Activated CD4-positive, alpha-beta T cell treated with anti-CD3 and anti-CD28 coated beads, Interleukin-2, Interleukin-6, amounts not matched to agents 100 ng/mL and 50 ng/mL, durations not matched to agents 16 hours and 8 hours (primary cell): ENCODE results near the gene APOL1.
"Not testable (repeated sequence)": the region's sequence is repeated elsewhere in the genome, so short reads cannot be mapped to it uniquely, and the experiment has no call there.

Experiments used
- DNase-seq: peaks from one replicate; pipeline ENCODE4 v3.0.0-alpha.2; 2020

APOL1 gene

DNA sequence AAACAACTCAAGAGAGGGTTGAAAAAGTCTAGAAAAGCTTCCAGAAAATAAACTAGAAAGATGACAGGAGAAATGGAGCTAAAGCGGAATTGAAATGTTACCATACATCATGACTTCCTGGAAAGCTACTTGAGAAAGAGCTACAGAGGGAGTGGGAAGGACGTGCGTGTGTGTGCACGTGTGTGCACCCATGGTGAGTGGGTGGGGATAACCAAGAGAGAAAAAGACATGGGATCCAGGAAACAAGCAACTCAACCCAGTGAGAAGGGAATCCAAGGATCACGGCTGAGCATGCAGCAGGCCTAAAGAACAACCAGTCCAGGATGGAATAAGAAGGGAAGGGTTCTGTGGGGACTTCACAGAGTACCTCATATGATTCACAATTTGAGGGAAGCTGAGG, 21.6 kb downstream of the APOL1 start:
- no peak for DNase-seq

DNA sequence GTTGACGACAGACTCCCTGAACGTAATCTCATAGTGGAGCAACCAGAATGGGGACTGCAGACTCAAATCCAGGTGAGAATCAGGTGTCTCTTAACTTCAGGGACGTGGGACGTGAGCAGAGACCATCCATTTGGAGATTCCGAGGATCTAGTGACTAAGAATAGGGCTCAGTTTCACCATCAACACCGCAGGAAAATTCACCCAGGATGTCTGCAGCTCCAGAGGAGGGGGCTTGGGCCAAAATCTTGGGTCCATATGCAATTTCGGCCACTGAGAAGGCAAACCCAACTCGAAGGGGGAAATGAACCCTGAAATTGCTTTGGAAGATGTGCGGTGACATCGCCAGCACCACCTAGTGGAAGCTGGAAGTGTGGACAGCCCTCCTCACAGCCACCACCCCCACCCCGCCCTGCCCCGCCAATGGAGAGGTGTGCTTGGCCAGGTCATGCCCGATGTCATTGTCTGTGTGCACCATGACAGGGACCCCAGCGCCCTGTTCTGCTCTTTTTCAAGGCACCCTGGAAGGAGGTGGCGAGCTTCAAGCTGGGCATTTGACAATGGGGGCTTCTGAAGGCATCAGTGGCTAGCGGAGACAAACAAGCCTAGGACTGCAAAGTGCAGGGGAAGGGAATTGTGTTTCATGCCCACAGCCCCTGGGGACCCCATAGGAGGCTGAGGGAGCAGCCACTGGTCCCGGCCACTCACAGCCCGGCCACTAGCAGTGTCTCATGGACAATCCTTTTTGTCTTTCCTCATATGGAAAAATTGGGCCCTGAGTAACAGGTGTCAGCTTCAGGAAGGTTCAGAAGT, 24.8 kb downstream of the APOL1 start:
- peak; percentile 77 for DNase-seq

DNA sequence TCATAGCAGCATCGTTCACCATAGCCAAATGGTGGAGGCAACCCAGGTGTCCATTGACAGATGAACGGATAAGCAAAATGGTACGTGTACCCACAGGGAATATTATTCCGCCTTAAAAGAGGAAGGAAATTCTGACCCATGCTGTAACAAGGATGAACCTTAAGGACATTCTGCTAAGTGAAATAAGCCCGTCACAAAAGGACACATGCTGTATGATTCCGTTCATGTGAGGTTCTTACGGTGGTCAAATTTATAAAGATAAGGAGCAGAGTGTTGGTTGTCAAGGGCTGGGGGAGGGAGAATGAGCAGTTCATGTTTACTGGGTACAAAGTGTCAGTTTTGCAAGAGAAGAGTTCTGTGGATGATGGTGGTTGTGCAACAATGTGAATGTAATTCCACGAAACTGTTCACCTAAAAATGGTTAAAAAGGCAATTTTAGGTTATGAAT, 26.3 kb downstream of the APOL1 start:
- DNase-seq, result no peak

DNA sequence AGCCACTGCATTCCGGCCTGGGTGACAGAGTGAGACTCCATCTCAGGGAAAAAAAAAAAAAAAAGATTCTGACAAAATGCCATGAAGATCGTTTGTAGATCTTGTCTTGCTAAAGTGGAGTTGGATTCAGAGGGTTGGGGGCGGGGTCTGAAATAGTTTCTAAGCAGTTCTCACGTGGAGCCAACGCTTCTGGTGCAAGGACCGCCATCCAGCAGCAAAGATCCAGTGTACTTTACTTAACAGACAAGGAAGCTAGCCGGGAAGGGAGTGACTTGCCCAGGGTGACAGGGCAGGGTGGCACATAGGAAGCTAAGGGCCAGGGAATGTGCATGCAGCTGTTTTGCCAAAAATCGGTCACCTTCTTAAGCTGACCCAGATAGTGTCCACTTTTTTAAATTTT, 27.4 kb downstream of the APOL1 start:
- no peak for DNase-seq

DNA sequence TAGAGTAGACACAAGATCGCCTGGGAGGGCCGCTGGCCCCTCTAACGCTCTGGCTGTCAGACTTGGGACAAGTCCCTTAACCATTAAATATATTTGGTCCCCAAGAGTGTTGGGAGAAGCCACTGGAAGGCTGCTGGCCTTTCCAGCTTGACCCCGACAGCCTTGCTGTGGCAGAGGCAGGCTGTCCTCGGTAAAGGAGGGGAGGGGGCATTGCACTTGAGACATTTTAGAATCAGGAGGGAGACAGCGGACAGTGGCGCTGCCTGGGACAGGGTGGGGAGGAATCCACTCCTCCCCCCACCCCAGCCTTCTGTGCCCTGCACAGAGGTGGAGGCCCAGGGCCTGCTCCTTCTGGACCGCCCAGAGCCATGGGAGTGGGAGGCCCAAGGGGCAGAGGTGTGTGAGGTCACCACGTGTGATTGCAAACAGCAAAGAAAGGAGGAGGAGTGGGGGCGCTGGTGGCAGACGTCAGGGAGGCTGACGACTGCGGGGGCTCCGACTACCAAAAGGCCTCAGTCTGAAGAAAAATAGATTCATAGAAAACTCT, 28.9 kb downstream of the APOL1 start:
- no peak for DNase-seq

DNA sequence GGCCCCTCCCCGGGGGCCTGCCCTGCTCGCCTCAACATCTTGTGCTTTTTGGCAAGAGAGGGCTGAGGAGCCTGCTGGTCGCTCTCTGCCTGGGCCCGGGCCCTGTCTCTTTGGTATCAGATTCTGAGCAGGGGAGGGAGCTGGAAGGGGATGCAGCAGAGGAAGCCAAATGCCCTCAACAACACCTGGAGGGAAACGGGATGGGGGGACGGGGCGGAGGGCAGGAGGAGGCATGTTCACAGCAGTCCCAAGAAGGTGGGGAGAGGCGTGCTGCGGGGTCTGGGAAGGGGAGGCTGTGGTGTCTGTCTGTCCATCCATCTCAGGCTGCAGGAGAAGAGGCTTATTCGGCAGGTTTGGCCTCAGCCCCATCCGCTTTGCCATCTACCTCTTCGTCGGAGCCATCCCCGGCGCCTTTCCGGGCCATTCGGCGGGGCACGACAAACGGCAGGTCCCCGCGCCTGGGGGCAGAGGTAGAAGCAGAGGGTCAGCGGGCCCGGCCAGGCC, 29.4 kb downstream of the APOL1 start:
- no peak for DNase-seq

DNA sequence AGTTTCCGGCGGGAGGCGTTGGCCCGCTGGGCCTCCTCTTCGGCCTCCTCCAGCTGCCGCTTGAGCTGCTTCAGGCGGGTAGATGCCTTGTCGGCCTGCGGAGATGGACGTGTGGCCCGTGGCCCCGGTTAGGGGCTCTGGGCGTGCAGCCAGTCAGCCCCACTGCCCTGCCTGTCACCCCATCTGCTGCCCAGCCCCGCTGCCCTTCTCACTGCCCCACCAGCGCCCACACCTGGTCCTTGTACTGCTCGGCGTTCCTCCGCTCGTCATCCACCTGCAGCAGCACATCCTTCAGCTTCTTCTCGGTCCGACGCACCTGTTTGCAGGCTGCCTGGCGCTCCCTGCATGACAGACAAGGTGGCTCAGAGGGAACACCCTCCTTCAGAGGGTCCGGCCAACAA, 31.2 kb downstream of the APOL1 start:
- DNase-seq, result no peak

DNA sequence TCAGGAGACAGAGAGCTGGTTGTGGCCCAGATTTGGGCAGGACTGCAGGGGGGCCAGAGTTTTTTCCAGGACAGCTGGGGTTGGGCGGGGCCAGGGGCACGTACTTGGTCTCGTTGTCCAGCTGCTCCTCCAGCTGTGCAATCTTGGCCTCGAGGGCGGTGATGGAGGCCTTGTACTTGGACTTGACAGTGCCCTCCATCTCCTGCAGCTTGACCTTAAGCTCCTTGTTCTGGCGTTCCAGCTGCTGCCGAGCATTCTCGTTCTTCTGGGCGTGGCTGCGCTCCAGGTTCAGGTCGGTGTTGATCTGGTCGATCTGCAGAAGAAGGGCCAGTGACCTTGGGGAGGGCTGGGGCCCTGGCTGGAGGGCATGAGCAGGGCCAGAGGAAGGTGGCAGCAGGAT, 32.1 kb downstream of the APOL1 start:
- DNase-seq, result no peak

DNA sequence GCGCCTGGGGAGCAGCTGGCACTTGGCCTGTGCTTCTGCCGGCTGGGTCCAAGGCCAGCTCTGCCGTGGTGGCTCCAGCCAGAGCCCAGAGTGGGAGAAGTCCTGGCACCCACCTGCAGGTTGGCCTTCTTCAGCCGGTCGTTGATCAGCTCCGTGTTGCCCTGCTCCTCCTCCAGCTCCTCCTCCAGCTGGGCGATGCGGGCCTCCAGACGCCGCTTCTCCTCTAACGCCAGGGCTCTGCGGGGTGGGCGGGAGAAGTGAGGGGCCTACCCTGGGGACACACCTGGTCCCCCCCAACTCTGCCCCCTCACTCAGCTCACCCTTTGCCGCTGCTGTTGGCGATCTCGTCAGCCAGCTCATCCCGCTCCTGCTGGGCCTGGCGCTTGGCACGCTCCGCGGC, 32.6 kb downstream of the APOL1 start:
- DNase-seq, result no peak

DNA sequence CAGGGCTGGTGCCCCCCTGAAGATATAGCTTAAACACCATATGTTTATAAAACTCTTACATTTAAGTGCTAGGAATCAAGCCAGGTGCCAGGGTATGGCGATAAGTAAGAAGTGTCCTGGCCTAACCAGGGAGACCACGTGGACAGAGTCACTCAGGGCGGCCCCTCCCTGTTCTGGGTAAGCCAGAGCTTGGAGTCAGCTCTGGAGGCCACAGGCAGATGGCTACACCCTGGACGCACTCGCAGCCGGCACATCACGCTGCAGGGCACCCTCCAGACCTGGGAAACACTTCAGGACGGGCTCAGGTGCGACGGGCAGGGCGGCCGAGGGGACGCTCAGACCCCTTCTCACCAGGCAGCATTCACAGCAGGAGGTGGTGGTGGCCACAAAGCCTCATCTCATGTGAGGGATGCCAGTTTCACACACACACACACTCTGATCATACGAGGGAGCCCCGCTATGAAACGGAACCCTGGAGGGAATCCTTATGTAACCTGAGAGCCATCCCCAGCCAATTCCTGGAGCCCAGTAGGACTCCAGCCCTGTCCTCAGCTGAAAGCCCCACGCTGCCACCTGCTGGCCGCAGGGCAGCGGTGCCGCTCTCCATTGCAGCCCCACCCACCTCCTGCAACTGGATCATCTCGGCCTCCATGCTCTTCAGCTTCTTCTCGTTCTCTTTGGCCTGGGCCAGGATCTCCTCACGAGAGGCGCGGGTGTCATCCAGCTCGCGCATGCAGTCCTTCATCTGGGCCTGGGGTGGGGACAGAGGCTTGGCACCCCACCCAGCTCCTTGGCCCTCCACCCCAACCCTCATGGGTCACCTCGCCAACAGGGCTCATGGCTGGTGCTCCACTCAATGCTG, 33.4 kb downstream of the APOL1 start:
- peak; percentile 79 for DNase-seq

DNA sequence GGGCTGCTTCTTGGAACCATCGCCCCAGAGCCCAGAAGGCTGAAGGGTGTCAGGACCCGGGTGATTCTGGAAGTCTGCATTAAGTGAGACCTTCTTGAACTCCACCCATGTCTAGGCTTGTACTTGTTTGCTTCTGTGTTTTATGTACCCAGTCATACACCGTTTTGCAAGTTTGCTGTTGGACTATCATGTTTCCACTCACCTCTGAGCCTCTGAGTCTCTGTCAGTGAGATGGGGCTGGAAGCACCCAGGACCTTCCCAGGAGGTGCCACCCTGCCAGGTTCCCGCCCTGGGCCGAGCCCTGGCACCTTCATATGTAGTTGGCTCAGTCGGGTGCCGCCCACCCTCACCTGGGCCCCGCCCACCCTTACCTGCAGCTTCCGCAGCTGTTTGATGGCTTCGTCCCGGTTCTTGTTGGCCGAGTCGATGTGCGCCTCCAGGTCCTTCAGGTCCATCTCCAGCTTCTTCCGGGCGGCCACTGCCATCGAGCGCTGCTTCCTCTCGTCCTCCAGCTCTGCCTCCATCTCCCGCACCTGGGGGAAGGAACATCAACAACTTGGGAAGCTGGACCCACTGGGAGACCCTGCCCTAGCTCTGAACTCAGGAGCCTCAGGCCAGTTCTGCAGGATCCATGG, 35.1 kb downstream of the APOL1 start:
- DNase-seq, result no peak

DNA sequence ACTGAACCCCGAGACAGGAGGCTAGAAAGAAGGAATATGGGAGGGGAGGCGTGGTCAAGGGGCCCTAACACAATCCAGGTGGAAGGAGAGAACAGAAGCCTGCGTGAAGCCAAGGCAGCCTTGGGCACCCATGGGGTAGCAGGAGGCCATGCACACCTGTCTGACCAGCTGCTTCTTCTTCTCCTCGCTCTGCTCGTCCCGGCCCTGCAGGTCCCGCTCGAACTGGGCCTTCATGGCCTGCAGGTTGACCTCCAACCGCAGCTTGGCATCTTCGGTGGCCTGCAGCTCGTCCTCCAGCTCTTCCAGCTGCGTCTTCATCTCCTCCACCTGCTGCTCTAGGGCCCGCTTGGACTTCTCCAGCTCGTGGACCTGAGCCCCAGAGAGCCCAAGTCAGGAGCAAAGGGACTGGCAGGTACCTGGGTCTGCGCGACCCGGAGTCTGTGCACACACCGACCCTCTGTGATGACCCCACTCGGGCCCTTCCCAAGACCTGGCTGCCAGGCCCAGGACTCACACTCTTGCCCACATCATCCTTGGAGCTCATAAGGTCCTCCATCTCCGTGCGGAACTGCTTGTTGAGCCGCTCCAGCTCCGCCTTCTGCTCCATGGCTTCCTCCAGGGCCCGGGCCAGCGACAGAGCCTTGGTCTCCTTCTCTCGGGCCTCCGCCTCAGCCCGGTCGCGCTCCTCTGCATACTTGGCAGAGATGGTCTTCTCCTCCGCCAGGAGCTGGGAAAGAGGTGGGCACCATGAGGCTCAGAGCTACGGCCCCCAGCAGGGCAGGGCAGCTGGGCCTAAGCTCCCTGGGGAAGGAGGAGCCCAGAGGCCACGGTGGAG, 35.9 kb downstream of the APOL1 start:
- DNase-seq, result no peak

DNA sequence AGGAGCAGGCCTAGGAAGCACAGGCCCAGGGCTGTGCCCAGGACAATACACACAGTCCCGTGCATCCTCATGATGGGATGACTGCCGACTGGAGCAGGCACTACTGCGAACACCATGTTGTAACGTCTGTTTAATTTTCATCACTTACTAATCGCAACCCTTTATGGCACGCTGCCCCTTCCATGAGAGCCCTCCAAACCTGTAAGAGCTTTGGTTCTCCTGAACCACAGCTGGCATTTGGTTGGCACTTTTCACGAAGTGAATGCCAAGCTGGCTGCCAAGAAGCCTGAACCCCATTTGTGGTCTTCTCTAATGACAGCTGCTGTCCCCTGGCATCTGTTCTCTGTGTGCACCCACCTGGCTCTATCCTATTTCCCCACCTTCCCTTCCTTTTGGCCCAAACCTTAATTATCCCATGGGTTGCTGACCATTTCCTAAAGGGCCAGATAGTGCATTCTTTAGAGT, 36.5 kb downstream of the APOL1 start:
- DNase-seq, result no peak

DNA sequence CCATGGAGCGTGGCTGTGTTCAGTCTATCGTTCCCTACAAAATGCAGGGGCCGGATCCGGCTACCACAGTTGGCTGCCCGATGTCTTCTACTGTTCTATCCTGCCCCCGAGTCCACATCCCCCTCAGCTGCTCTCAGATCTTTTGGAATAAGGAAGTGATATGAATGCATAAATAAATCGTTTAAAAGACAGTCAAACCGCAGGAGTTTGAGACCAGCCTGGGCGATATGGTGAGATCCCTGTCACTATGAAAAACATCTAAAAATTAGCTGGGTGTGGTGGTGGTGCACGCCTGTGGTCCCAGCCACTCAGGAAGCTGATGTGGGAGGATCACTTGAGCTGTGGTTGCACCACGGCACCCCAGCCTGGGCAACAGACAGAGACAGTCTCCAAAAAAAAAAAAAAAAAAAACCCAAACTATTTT, 37.0 kb downstream of the APOL1 start:
- not testable (repeated sequence) for DNase-seq

DNA sequence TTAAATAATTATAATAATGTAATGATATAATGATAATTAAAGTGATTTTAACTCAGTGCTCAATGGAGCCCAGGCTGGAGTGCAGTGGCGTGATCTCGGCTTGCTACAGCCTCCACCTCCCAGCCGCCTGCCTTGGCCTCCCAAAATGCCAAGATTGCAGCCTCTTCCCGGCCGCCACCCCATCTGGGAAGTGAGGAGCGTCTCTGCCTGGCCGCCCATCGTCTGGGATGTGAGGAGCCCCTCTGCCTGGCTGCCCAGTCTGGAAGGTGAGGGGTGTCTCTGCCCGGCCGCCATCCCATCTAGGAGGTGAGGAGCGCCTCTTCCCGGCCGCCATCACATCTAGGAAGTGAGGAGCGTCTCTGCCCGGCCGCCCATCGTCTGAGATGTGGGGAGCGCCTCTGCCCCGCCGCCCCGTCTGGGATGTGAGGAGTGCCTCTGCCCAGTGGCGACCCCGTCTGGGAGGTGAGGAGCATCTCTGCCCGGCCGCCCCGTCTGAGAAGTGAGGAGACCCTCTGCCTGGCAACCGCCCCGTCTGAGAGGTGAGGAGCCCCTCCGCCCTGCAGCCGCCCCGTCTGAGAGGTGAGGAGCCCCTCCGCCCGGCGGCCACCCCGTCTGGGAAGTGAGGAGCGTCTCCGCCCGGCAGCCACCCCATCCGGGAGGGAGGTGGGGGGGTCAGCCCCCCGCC, 37.6 kb downstream of the APOL1 start:
- DNase-seq, result not testable (repeated sequence)

DNA sequence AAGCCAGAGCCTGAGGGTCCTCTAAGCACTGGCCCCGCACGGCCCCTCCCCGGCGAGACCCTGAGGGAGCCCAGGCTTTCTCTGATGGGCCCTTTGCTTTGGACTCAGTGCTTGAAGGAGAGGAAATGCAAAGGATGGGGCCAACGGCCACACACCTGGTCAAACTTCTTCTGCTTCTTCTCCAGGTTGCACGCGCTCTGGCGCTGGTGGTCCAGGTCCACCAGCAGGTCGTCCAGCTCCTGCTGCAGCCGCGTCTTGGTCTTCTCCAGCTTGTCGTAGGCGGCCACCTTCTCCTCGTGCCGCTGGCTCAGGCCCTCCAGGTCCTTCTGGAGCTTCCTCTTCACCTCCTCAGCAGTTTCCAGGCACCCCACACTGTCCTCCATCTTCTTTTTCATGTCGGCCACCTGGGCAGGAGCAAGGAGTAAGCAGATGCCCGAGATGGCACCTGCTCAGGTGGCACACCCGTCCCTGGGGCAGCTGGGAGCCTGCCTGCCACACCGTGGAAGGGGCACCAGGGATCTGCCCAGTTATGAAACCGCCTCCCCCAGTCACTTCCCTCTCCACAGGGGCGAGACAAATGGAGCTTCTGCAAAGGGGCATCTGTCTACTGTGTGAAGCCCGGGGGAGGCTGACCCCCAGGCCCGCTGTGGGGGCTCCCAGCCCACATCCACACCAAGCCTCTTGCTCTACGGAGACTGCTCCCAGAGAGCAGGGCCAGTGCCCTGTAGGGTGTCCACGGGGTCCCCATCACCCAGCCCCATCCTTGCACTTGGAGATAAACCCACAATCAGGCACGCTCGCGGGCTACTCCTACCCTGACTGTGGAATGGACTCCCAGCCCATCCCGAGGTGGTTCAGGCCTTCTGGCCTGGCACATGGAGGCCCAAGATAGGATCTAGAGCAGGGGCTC, 39.2 kb downstream of the APOL1 start:
- DNase-seq, result no peak

DNA sequence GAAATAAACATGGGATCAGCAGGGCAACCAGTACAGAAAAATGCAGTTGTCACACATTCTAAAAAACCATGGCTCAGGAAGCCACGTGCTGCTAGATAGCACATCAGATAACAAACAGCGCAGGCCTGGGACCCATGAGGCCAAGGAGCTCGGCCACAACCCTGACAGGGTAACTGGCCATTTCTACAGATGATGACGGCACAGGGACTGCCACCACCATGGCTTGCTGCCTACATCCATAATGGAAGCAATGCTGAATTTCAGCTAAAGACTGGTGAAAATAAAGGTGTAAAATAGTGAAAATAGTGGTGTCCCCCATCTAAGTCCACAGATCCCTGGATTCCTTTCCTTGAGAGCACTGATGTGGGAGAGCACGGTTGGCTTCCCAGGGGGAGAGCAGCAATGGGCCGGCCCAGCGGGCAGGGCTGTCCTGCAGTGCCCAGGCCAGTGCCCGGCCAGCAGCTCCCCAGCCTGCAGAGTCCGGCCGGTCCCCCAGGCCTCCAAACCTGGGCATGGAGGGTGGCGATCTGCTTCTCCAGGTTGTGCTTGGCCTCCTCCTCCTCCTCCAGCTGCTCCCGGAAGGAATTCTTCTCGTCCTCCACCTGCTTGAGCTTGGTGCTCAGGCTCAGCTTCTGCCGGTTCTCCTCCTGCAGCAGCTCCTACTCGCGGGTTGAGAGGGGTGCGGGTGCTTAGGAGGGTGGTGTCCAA, 40.0 kb downstream of the APOL1 start:
- DNase-seq, result no peak

DNA sequence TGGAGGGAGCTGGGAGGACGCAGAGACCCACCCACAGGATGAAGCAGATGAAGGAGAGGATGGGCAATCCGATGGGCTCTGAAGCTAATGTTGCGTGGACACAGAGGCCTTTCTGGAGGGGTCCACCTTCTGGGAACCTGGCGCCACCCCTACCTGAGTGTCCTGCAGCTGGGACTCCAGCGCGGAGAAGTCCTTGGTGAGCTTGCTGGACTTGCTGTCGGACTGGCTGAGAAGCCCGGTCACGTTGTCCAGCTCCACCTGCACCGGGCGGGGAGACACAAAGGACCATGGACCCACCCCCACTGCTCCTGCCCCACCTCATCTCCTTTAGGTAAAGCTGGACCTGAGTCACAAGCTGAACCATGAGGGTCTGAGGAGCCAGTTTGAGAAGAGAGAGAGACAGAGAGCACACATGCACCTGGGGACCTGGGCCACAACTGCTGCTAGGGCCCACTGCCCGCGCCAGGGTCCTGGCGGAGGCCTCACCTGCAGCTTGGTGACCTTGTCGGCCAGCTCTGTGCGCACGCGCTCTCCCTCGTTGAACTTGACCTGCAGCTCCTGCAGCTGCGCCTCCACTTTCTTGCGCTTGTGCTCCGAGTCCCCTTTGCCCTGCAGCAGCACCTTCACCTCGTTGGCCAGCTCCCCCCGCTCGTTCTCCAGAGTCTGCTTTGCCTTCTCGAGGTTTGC, 40.8 kb downstream of the APOL1 start:
- no peak for DNase-seq

DNA sequence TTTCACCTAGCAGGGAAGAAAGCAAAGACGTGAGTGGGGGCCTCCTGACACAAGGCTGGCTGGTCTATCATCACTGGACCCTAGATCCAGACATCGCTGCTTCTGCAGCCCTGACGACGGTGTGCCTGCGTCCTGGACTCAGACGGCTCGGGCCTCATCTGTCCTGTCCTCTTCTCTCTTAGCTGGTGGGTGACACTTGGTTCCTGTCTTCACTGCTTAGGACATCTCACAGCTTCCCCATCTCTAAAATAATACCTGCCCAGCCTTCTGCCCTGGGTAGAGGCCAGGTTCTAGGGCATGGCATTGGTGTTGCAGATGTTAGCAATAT, 41.3 kb downstream of the APOL1 start:
- DNase-seq, result no peak
